DOHH2 (cell line): Measurements from ENCODE around the gene CHIT1.

ENCODE experiments used
- EZH2phosphoT487 ChIP-seq: fragments of 200-600 bp; sonication (generic); IDR thresholded peaks from 2 replicates; pipeline ENCODE4 v1.6.1; 2017; ENCODE audit warnings: borderline replicate concordance, mild to moderate bottlenecking, antibody characterized with exemption, low read length, moderate library complexity, mixed read lengths
- TF ChIP-seq, protein P1 (sequence below): fragments of 200-600 bp; sonication (generic); IDR thresholded peaks from one replicate; pipeline ENCODE4 v1.5.1; 2014; ENCODE audit warnings: antibody characterized with exemption, mild to moderate bottlenecking, low read depth, low read length; ENCODE audit not compliant: poor library complexity, severe bottlenecking

DNA sequence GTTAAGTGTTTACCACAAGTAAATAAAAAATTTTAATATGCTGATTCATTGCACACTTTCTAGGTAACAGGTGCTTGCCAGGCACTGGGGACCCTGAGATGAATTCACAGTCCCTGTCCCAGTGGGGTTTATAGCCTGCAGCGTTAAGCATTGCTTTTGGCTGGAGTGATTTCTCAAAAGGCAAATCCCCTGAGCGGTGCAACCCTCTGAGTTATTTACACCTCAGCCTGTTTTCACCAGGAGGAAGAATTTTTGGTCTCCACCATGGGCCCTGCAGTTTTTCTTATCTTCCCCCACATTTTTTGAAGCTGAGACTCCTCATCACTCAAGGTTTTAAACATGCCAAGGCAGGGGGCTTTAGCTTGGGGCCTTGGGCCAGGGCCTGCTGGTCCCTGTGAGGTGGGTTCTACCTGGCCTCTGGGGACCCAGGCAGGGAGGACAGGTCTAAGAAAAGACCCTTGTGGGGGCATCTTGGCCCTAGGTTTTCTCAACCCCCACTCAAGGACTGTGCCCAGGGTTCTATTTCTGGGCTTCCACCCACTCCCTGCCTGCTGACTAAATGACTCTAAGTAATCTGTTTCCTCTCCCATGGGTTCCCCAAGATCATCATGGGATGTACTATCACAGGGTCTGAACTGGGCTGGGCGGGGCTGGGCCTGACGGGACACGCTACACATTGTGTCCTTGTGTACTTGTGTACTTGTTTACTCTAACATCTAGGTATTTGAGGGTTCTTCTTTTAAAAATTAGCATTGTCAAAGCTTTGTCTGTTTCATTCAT lies 10.2 kb upstream of the CHIT1 start:
- TF ChIP-seq, protein P1, sequence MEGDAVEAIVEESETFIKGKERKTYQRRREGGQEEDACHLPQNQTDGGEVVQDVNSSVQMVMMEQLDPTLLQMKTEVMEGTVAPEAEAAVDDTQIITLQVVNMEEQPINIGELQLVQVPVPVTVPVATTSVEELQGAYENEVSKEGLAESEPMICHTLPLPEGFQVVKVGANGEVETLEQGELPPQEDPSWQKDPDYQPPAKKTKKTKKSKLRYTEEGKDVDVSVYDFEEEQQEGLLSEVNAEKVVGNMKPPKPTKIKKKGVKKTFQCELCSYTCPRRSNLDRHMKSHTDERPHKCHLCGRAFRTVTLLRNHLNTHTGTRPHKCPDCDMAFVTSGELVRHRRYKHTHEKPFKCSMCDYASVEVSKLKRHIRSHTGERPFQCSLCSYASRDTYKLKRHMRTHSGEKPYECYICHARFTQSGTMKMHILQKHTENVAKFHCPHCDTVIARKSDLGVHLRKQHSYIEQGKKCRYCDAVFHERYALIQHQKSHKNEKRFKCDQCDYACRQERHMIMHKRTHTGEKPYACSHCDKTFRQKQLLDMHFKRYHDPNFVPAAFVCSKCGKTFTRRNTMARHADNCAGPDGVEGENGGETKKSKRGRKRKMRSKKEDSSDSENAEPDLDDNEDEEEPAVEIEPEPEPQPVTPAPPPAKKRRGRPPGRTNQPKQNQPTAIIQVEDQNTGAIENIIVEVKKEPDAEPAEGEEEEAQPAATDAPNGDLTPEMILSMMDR = no peak
- TF ChIP-seq EZH2phosphoT487 = no peak
